HepG2 (cell line): ENCODE measurements around the gene NDN. TPM values are rescaled to one million over a fixed set of nuclear protein-coding genes. Genes with fewer than 3 reads are reported as not detected.

Experiments used
- EEA1 ChIP-seq: sonication (generic); formaldehyde crosslinking; IDR thresholded peaks from 2 replicates; pipeline ENCODE4 v1.5.1; 2020; ENCODE audit warnings: mild to moderate bottlenecking, missing genetic modification reagents, borderline replicate concordance
- EED ChIP-seq: sonication (generic); formaldehyde crosslinking; IDR thresholded peaks from 2 replicates; pipeline ENCODE4 v1.5.0; 2020; ENCODE audit warnings: mild to moderate bottlenecking, missing genetic modification reagents
- GATA4 ChIP-seq: sonication (generic); IDR thresholded peaks from 2 replicates; pipeline ENCODE4 v1.6.1; 2016; ENCODE audit warnings: antibody characterized with exemption, low read depth, borderline replicate concordance
- KDM5A ChIP-seq: fragments of 200-600 bp; sonication (generic); IDR thresholded peaks from 2 replicates; pipeline ENCODE4 v1.7.0; 2018; ENCODE audit warnings: antibody characterized with exemption, mild to moderate bottlenecking, low read length, borderline replicate concordance
- KLF11 ChIP-seq: IDR thresholded peaks from 2 replicates; pipeline ENCODE4 v1.6.1; 2016; ENCODE audit warnings: missing compliant biosample characterization
- KLF6 ChIP-seq: IDR thresholded peaks from 2 replicates; pipeline ENCODE4 v1.8.0; 2016; ENCODE audit warnings: missing biosample characterization, missing genetic modification reagents
- KMT2B ChIP-seq: IDR thresholded peaks from 2 replicates; pipeline ENCODE4 v1.6.1; 2016; ENCODE audit warnings: missing genetic modification reagents, missing compliant biosample characterization
- NCOA1 ChIP-seq: sonication (generic); formaldehyde crosslinking; IDR thresholded peaks from 2 replicates; pipeline ENCODE4 v1.9.0; 2021; ENCODE audit warnings: missing genetic modification reagents
- ONECUT2 ChIP-seq: sonication (generic); formaldehyde crosslinking; IDR thresholded peaks from 2 replicates; pipeline ENCODE4 v1.4.0; 2020; ENCODE audit warnings: missing genetic modification reagents
- TP53 ChIP-seq: sonication (generic); formaldehyde crosslinking; conservative IDR thresholded peaks from 2 replicates; pipeline ENCODE4 v1.4.0; 2020; ENCODE audit warnings: missing genetic modification reagents
- ZFYVE20 ChIP-seq: sonication (generic); formaldehyde crosslinking; IDR thresholded peaks from 2 replicates; pipeline ENCODE4 v1.8.0; 2023; ENCODE audit warnings: low read depth, mild to moderate bottlenecking, moderate library complexity, missing genetic modification reagents, borderline replicate concordance
- ZNF234 ChIP-seq: sonication (generic); formaldehyde crosslinking; conservative IDR thresholded peaks from 2 replicates; pipeline ENCODE4 v1.5.1; 2020; ENCODE audit warnings: mild to moderate bottlenecking, missing genetic modification reagents
- ZNF292 ChIP-seq: sonication (generic); formaldehyde crosslinking; IDR thresholded peaks from 2 replicates; pipeline ENCODE4 v1.8.1; 2022; ENCODE audit warnings: mild to moderate bottlenecking, low read depth, missing genetic modification reagents, borderline replicate concordance
- ZNF34 ChIP-seq: sonication (generic); formaldehyde crosslinking; IDR thresholded peaks from 2 replicates; pipeline ENCODE4 v1.4.0; 2020; ENCODE audit warnings: mild to moderate bottlenecking, missing genetic modification reagents, borderline replicate concordance
- ZNF343 ChIP-seq: sonication (generic); formaldehyde crosslinking; IDR thresholded peaks from 2 replicates; pipeline ENCODE4 v1.4.0; 2020; ENCODE audit warnings: mild to moderate bottlenecking, missing genetic modification reagents
- ZNF749 ChIP-seq: sonication (generic); formaldehyde crosslinking; IDR thresholded peaks from 2 replicates; pipeline ENCODE4 v1.8.0; 2022; ENCODE audit warnings: mild to moderate bottlenecking, missing genetic modification reagents, moderate library complexity, borderline replicate concordance
- ZSCAN31 ChIP-seq: sonication (generic); formaldehyde crosslinking; IDR thresholded peaks from 2 replicates; pipeline ENCODE4 v1.5.0; 2020; ENCODE audit warnings: low read depth, mild to moderate bottlenecking, missing genetic modification reagents
- polyA plus RNA-seq, 8 experiments: library from polyadenylated mRNA; depleted of rRNA in 3 of 8; stranded (reverse) in 7 of 8; unstranded in 1 of 8; fragments of >200 nt; fragmentation: Illumina TruSeq in 4 of 8; extraction: Trizol in 4 of 8; gene quantifications; 2 replicates each; pipeline versions ENCODE4 v1.2.1 to v1.2.3, GENCODE V29; 2011 to 2016; ENCODE audit warnings: low read depth in 4 of 8, missing spikeins in 1 of 8, mixed read lengths in 1 of 8; ENCODE audit not compliant: insufficient read depth in 1 of 8
- total RNA-seq, 5 experiments: library from RNA; depleted of rRNA; stranded (reverse); fragments of >200 nt; fragmentation: Illumina TruSeq; extraction: Trizol; gene quantifications; 2 replicates each; pipeline ENCODE4 v1.2.3, GENCODE V29; 2016; ENCODE audit warnings: low read depth in 1 of 5
- TF ChIP-seq, protein P1 (sequence below), 2 experiments: fragments of 450-650 bp in 1 of 2; sonication (generic) in 1 of 2; formaldehyde crosslinking in 1 of 2; IDR thresholded peaks; 2 replicates each; pipeline versions ENCODE4 v1.6.1 to v1.8.0; 2016 to 2022; ENCODE audit warnings: antibody characterized with exemption in 1 of 2, mild to moderate bottlenecking in 1 of 2, missing genetic modification reagents in 1 of 2
- TF ChIP-seq, protein P2 (sequence below): sonication (generic); formaldehyde crosslinking; IDR thresholded peaks from 2 replicates; pipeline ENCODE4 v1.5.0; 2020; ENCODE audit warnings: missing genetic modification reagents
- TF ChIP-seq, protein P3 (sequence below): sonication (generic); formaldehyde crosslinking; IDR thresholded peaks from 2 replicates; pipeline ENCODE4 v1.4.0; 2020; ENCODE audit warnings: mild to moderate bottlenecking, missing genetic modification reagents

NDN gene
- total and polyA plus RNA-seq, 2 of the 13 experiments (the other 11 are each of a cell fraction or from before 2014, with no cell fraction given) = 0.03 TPM; not detected in 1

DNA sequence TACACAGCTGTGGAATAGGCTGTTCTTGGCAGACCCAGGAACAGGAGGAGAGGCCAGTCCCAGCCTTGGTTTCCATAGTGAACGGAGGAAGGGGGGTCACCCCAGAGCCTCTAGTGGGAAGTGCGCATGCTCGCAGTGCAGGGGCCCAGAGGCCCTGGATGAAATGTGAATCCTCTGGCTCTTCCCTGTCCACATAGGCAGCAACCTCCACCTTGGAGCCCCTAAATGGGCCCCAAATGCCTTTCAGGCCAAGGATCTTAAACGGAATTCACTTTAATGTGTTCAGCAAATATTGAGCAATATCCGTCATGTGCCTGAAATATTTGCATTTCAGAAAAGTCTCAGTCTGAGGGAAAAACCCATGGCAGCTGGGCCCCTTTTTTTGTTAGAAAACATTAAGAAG, 3.3 kb upstream of the NDN start (continued):
- TF ChIP-seq, protein P1, sequence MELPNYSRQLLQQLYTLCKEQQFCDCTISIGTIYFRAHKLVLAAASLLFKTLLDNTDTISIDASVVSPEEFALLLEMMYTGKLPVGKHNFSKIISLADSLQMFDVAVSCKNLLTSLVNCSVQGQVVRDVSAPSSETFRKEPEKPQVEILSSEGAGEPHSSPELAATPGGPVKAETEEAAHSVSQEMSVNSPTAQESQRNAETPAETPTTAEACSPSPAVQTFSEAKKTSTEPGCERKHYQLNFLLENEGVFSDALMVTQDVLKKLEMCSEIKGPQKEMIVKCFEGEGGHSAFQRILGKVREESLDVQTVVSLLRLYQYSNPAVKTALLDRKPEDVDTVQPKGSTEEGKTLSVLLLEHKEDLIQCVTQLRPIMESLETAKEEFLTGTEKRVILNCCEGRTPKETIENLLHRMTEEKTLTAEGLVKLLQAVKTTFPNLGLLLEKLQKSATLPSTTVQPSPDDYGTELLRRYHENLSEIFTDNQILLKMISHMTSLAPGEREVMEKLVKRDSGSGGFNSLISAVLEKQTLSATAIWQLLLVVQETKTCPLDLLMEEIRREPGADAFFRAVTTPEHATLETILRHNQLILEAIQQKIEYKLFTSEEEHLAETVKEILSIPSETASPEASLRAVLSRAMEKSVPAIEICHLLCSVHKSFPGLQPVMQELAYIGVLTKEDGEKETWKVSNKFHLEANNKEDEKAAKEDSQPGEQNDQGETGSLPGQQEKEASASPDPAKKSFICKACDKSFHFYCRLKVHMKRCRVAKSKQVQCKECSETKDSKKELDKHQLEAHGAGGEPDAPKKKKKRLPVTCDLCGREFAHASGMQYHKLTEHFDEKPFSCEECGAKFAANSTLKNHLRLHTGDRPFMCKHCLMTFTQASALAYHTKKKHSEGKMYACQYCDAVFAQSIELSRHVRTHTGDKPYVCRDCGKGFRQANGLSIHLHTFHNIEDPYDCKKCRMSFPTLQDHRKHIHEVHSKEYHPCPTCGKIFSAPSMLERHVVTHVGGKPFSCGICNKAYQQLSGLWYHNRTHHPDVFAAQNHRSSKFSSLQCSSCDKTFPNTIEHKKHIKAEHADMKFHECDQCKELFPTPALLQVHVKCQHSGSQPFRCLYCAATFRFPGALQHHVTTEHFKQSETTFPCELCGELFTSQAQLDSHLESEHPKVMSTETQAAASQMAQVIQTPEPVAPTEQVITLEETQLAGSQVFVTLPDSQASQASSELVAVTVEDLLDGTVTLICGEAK (IDR thresholded peaks at IDR 0.05) = no peak
- TF ChIP-seq, protein P1 (CRISPR knock-in tag; IDR thresholded peaks at IDR 0.05) = peak; percentile 56; the same call in 1 of the 2 replicates
- TF ChIP-seq TP53 (CRISPR knock-in tag) = no peak
- TF ChIP-seq ZNF343 = no peak
- no peak for TF ChIP-seq EED (CRISPR knock-in tag)
- no peak for TF ChIP-seq KDM5A
- TF ChIP-seq ZSCAN31 (CRISPR knock-in tag) = no peak
- TF ChIP-seq GATA4 = no peak
- TF ChIP-seq ZNF292 (CRISPR knock-in tag) = peak; percentile 50; the same call in 1 of the 2 replicates
- TF ChIP-seq ZNF34 (CRISPR knock-in tag) = no peak
- TF ChIP-seq, protein P2, sequence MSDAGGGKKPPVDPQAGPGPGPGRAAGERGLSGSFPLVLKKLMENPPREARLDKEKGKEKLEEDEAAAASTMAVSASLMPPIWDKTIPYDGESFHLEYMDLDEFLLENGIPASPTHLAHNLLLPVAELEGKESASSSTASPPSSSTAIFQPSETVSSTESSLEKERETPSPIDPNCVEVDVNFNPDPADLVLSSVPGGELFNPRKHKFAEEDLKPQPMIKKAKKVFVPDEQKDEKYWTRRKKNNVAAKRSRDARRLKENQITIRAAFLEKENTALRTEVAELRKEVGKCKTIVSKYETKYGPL (CRISPR knock-in tag) = no peak
- no peak for TF ChIP-seq ZNF234 (CRISPR knock-in tag)
- no peak for TF ChIP-seq ZNF749
- no peak for TF ChIP-seq KLF6 (CRISPR knock-in tag)
- no peak for TF ChIP-seq ZFYVE20 (CRISPR knock-in tag)
- TF ChIP-seq NCOA1 = no peak
- TF ChIP-seq ONECUT2 (CRISPR knock-in tag) = no peak
- TF ChIP-seq, protein P3, sequence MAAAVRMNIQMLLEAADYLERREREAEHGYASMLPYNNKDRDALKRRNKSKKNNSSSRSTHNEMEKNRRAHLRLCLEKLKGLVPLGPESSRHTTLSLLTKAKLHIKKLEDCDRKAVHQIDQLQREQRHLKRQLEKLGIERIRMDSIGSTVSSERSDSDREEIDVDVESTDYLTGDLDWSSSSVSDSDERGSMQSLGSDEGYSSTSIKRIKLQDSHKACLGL (CRISPR knock-in tag) = no peak
- no peak for TF ChIP-seq KLF11 (CRISPR knock-in tag)
- no peak for TF ChIP-seq EEA1 (CRISPR knock-in tag)
- TF ChIP-seq KMT2B (CRISPR knock-in tag) = no peak
